GM23338 (cell line): ENCODE data around the gene LGALS9C.
"Not testable (repeated sequence)": the region's sequence is repeated elsewhere in the genome, so short reads cannot be mapped to it uniquely, and the experiment has no call there.

Source experiments
- NANOG ChIP-seq: IDR thresholded peaks from 2 replicates; pipeline ENCODE4 v1.6.1; 2016; ENCODE audit warnings: antibody characterized with exemption, borderline replicate concordance
- POLR2AphosphoS5 ChIP-seq: IDR thresholded peaks from 2 replicates; pipeline ENCODE4 v1.6.1; 2016; ENCODE audit warnings: antibody characterized with exemption, low read depth
- TF ChIP-seq, protein P1 (sequence below), 2 experiments: fragments of 200-600 bp in 1 of 2; sonication (generic) in 1 of 2; conservative IDR thresholded peaks; 2 replicates each; pipeline versions ENCODE4 v1.5.1 to v1.6.1; 2016 to 2017; ENCODE audit warnings: antibody characterized with exemption in 2 of 2, low read depth in 2 of 2, mild to moderate bottlenecking in 2 of 2, moderate library complexity in 1 of 2

DNA sequence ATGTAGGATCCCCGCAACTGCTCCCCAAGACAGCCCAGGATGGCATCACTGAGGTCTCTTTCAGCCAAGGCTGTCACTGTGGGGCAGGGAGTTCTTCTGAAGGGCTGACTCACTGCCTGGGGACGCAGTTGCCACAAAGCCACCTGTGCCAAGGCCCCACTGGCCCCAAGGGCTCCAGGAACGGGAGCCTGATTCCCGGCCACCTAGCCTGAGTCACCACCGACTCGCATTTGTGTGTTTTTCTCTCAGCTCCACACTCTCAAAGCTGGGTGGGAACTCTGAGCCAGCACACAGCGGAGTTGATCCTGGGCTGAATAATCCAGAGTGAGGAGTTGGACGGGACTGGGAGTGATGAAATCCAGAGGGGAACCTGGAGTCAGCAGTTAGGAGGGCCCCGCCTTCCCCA, 37.1 kb upstream of the LGALS9C start:
- not testable (repeated sequence) for TF ChIP-seq POLR2AphosphoS5, NANOG
- TF ChIP-seq, protein P1, sequence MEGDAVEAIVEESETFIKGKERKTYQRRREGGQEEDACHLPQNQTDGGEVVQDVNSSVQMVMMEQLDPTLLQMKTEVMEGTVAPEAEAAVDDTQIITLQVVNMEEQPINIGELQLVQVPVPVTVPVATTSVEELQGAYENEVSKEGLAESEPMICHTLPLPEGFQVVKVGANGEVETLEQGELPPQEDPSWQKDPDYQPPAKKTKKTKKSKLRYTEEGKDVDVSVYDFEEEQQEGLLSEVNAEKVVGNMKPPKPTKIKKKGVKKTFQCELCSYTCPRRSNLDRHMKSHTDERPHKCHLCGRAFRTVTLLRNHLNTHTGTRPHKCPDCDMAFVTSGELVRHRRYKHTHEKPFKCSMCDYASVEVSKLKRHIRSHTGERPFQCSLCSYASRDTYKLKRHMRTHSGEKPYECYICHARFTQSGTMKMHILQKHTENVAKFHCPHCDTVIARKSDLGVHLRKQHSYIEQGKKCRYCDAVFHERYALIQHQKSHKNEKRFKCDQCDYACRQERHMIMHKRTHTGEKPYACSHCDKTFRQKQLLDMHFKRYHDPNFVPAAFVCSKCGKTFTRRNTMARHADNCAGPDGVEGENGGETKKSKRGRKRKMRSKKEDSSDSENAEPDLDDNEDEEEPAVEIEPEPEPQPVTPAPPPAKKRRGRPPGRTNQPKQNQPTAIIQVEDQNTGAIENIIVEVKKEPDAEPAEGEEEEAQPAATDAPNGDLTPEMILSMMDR (conservative IDR thresholded peaks at IDR 0.05; ENCODE audit: low read depth in 2 of 2): not testable (repeated sequence)
